Fibroblast of villous mesenchyme (primary cell): Measurements from ENCODE around the gene POLR1G. TPM values are rescaled to one million over a fixed set of nuclear protein-coding genes. Genes with fewer than 3 reads are reported as not detected.

Source experiments
- DNase-seq: peaks from one replicate; pipeline ENCODE4 v3.0.0-alpha.2; 2010; ENCODE audit warnings: low read depth
- H3K4me3 ChIP-seq: 2 replicates; pipeline ENCODE4 v1.5.1; 2011; ENCODE audit warnings: low read depth, mild to moderate bottlenecking, low read length
- CTCF ChIP-seq: IDR thresholded peaks from 2 replicates; pipeline ENCODE4 v1.5.1; 2012; ENCODE audit warnings: low read depth, mild to moderate bottlenecking, low read length; ENCODE audit not compliant: insufficient read depth
- total RNA-seq: library from RNA; depleted of rRNA; stranded (reverse); fragments of >200 nt; gene quantifications from 2 replicates; pipeline ENCODE4 v1.2.3, GENCODE V29; 2012

POLR1G gene
- total RNA-seq, 1 donor: 13.4 TPM

- no peak for TF ChIP-seq CTCF
Measured at GRCh38 chr19:45380107-45380506, 26.3 kb upstream of the POLR1G start.

GRCh38 chr19:45382426-45382825 lies 24.0 kb upstream of the POLR1G start:
- DNase-seq: no peak
- H3K4me3 ChIP-seq: no peak overlapping the region
- no peak for TF ChIP-seq CTCF

More at GRCh38 chr19:45380107-45380506, 26.3 kb upstream of the POLR1G start:
- DNase-seq: no peak
- H3K4me3 ChIP-seq: no peak overlapping the region

- no peak overlapping the region for H3K4me3 ChIP-seq
- no peak for DNase-seq
- TF ChIP-seq CTCF: no peak
Measured at GRCh38 chr19:45385392-45386221, 20.8 kb upstream of the POLR1G start.

- peak; percentile 14 for DNase-seq
- H3K4me3 ChIP-seq: no peak overlapping the region
- no peak for TF ChIP-seq CTCF
Measured at GRCh38 chr19:45391346-45391745, 15.1 kb upstream of the POLR1G start.

- no peak for TF ChIP-seq CTCF
- no peak for DNase-seq
- H3K4me3 ChIP-seq: no peak overlapping the region
Measured at GRCh38 chr19:45391871-45392665, 14.4 kb upstream of the POLR1G start.

- no peak overlapping the region for H3K4me3 ChIP-seq
- DNase-seq: no peak
- no peak for TF ChIP-seq CTCF
Measured at GRCh38 chr19:45395821-45396617, 10.4 kb upstream of the POLR1G start.
